Thyroid gland (tissue), 4 donors: Measurements from ENCODE around the gene P2RX7. TPM values are rescaled to one million over a fixed set of nuclear protein-coding genes. Genes with fewer than 3 reads are reported as not detected.

Experiments
- DNase-seq, 2 donors: peaks; one replicate each; pipeline ENCODE4 v3.0.0-alpha.2; 2019
- H3K27ac ChIP-seq, 3 donors: fragments of 200-600 bp; sonication (generic); 1 replicate in 2 of 3; 2 replicates in 1 of 3; pipeline ENCODE4 v1.5.1; 2016 to 2019; ENCODE audit warnings: mild to moderate bottlenecking in 1 of 3, moderate library complexity in 1 of 3
- H3K27me3 ChIP-seq: fragments of 200-600 bp; sonication (generic); one replicate; pipeline ENCODE4 v1.5.1; 2019
- H3K36me3 ChIP-seq, 2 donors: fragments of 200-600 bp; sonication (generic); one replicate each; pipeline ENCODE4 v1.5.1; 2016 to 2019
- H3K4me1 ChIP-seq, 2 donors: fragments of 200-600 bp; sonication (generic); one replicate each; pipeline ENCODE4 v1.5.1; 2017 to 2019
- H3K4me3 ChIP-seq, 3 donors: fragments of 200-600 bp; sonication (generic); replicated peaks in 1 of 3; 1 replicate in 2 of 3; 2 replicates in 1 of 3; pipeline ENCODE4 v1.5.1; 2016; ENCODE audit warnings: mild to moderate bottlenecking in 1 of 3
- H3K9me3 ChIP-seq: fragments of 200-600 bp; sonication (generic); one replicate; pipeline ENCODE4 v1.5.1; 2017
- CTCF ChIP-seq, 6 experiments: fragments of 200-600 bp in 3 of 6; fragments of 450-650 bp in 3 of 6; sonication (generic) in 3 of 6; IDR thresholded peaks; one replicate each; pipeline ENCODE4 v1.5.1; 2016 to 2019; ENCODE audit warnings: antibody characterized with exemption in 6 of 6, mild to moderate bottlenecking in 2 of 6, inconsistent platforms in 1 of 6, moderate library complexity in 1 of 6
- POLR2A ChIP-seq, 2 donors: fragments of 450-650 bp; IDR thresholded peaks; one replicate each; pipeline ENCODE4 v1.6.1; 2017; ENCODE audit warnings: antibody characterized with exemption in 2 of 2, mild to moderate bottlenecking in 2 of 2, moderate library complexity in 1 of 2
- WGBS, 2 donors: methylation state at CpG; one replicate each; pipeline ENCODE4 v1.1.5; 2017; 5-methylcytosine and 5-hydroxymethylcytosine counted together
- intact Hi-C: fragments of 100-400 bp; cut with DNase I; formaldehyde crosslinking; loops from one replicate; pipeline ENCODE4 v1.15.1; 2023
- total RNA-seq, 4 donors: library from RNA; depleted of rRNA; stranded (reverse); fragments of >200 nt; gene quantifications; one replicate each; pipeline ENCODE4 v1.2.3, GENCODE V29; 2016

Gene P2RX7
- total RNA-seq, 4 donors from 2014 or later, result 0.44 to 1.5 (median 0.73) TPM

DNA sequence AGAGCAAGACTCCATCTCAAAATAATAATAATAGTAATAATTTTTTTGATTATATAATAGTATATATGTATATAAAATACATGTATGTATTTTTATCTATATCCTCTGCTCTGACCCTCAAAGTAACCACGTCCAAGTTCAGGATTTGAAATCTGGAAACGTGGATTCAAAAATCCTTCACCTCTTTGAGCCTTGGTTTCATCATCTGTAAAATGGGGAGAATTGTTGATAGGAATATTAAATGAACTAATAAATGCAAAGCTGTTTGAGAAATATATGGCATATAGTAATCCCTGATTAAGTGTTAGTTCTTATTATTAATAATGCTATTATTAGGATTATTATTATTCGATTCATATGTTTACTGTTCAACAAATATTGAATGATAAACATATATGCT is 2.6 kb downstream of the P2RX7 start:
- 86 to 93% methylated on average over 3 of the region's 3 CpGs for WGBS, 2 donors
- DNase-seq, result no peak
- intact Hi-C loops, result no loop called here
- TF ChIP-seq POLR2A (IDR thresholded peaks at IDR 0.05), result no peak
- no peak for TF ChIP-seq CTCF (IDR thresholded peaks at IDR 0.05)
- H3K4me1 ChIP-seq, result peaks cover 3 to 10% of the 10 kb centered on the region in 2 donors
- no peaks in the 10 kb centered on the region for H3K27me3 ChIP-seq
- H3K9me3 ChIP-seq, result no peaks in the 10 kb centered on the region
- H3K27ac ChIP-seq, result no peak overlapping the region
- no peaks in the 10 kb centered on the region for H3K36me3 ChIP-seq
- H3K4me3 ChIP-seq, result no peak overlapping the region

DNA sequence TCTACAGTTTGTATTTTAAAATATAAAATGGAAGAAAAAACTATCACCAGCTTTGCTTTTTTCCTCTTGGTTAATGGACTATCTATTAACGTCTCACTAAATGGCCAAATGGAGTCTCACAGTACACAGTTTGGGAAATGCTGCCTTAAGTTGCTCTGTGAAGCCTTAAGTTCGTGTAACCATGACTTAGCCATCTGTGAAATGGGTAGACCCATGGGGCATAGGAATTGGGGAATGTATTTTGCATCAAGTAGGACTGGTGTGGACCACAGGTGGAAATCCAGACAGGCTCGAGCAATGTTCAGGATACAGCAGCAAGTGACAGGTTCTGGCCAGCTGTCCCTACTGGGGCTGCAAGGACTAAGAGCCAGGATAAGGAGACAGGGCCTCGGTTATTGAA is 4.8 kb downstream of the P2RX7 start:
- TF ChIP-seq CTCF (IDR thresholded peaks at IDR 0.05) (no peak), POLR2A (IDR thresholded peaks at IDR 0.05) (no peak)
- DNase-seq, result no peak
- peaks cover 3 to 10% of the 10 kb centered on the region in 2 donors for H3K4me1 ChIP-seq
- intact Hi-C loops, result no loop called here
- no peaks in the 10 kb centered on the region for H3K27me3 ChIP-seq
- no peak overlapping the region for H3K27ac ChIP-seq
- H3K4me3 ChIP-seq, result no peak overlapping the region
- H3K36me3 ChIP-seq, result no peaks in the 10 kb centered on the region
- H3K9me3 ChIP-seq, result no peaks in the 10 kb centered on the region
- 93 to 97% methylated on average over 4 of the region's 4 CpGs for WGBS, 2 donors

- Histone ChIP-seq H3K4me3 (no peak overlapping the region), H3K9me3 (no peaks in the 10 kb centered on the region), H3K4me1 (peaks cover under 1 to 2% of the 10 kb centered on the region in 2 donors), H3K27me3 (no peaks in the 10 kb centered on the region), H3K27ac (no peak overlapping the region), H3K36me3 (no peaks in the 10 kb centered on the region)
- TF ChIP-seq POLR2A (IDR thresholded peaks at IDR 0.05) (no peak), CTCF (IDR thresholded peaks at IDR 0.05) (no peak)
- DNase-seq, result no peak
- intact Hi-C loops, result no loop called here
- WGBS, 2 donors, result 78 to 83% methylated on average over 5 of the region's 5 CpGs
These were observed 5.6 kb downstream of the P2RX7 start for GRCh38 chr12:121138284-121138683.

DNA sequence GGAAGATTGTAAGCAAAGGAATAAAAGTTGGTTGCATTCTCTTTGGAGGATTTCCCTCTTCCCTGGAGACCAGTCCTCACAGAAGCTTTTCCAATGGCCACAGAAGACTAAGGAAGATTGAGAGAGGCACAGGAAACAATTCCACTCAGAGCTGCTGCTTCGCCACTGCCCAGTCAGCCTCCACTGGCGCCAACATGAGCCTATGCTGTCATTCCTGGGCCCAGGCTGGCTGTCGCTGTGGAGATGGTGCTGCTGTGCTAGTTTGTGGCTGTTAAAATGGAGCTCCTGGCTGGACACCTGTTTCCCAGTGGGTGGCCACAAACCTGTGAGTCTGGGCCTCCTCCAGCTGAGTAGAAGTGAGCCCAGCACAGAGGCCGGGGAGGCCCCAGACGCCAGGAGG is 6.6 kb downstream of the P2RX7 start:
- WGBS, 2 donors, result 88 to 97% methylated on average over 3 to 5 of the region's 5 CpGs
- no peak overlapping the region for H3K27ac ChIP-seq
- intact Hi-C loops, result no loop called here
- no peak overlapping the region for H3K4me3 ChIP-seq
- H3K4me1 ChIP-seq, result no peaks in the 10 kb centered on the region
- H3K9me3 ChIP-seq, result no peaks in the 10 kb centered on the region
- DNase-seq, result no peak
- no peaks in the 10 kb centered on the region for H3K36me3 ChIP-seq
- no peaks in the 10 kb centered on the region for H3K27me3 ChIP-seq
- TF ChIP-seq POLR2A (IDR thresholded peaks at IDR 0.05) (no peak), CTCF (IDR thresholded peaks at IDR 0.05) (no peak)

DNA sequence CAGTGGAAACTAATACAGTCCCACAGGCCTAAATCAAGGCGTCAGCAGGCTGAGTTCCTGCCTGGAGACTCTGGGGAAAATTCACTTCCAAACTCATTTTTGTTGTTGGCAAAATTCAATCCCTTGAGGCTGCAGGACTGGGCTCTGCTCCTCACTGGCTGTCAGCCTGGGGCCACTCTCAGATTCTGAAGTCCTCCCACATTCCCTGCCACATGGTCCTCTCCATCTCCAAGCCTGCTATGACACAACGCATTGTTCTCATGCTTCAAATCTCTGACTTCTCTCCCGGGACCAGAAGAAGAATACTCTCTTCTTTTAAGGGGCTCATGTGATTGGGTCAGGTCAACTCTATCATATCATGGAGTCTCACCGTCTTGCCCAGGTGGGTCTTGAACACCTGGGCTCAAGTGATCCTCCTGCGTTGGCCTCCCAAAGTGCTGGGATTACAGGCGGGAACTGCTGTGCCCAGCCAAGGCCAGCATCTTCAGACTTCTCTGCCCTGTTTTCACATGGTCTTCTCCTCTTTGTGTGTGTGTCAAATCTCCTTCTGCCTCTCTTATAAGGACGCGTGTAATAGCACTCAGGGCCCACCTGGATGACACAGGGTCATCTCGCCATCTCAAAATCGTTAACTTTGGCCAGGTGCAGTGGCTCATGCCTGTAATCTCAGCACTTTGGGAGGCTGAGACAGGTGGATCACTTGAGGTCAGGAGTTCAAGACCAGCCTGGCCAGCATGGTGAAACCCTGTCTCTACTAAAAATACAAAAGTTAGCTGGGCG is 9.7 kb downstream of the P2RX7 start:
- Histone ChIP-seq H3K4me3 (no peak overlapping the region), H3K27ac (no peak overlapping the region), H3K9me3 (no peaks in the 10 kb centered on the region), H3K36me3 (no peaks in the 10 kb centered on the region), H3K4me1 (no peaks in the 10 kb centered on the region), H3K27me3 (no peaks in the 10 kb centered on the region)
- no peak for TF ChIP-seq POLR2A (IDR thresholded peaks at IDR 0.05)
- intact Hi-C loops, result no loop called here
- WGBS, 2 donors, result 95 to 97% methylated on average over 11 of the region's 11 CpGs
- no peak for DNase-seq
